ENCODE measurements around the gene GULP1.

GULP1 gene

GRCh38 chr2:188600536-188601210 is 309.0 kb downstream of the GULP1 start:
- no peaks in the 10 kb centered on the region for H3K36me3 ChIP-seq (ENCODE audit: control insufficient read depth in 2 of 2, insufficient read depth in 1 of 2, low read length in 2 of 2)
- no peak overlapping the region for H3K4me3 ChIP-seq (ENCODE audit: low read depth, low read length)
- no peaks in the 10 kb centered on the region for H3K9me3 ChIP-seq (ENCODE audit: control insufficient read depth, insufficient read depth, low read depth, low read length)
- ChIA-PET POLR2A (no interaction called here), CTCF (interaction anchor here (0.7 kb wide), 1 partner anchor 949 kb away, joined by 3 read pairs; no protein-coding TSS in a partner anchor)
- no peak for TF ChIP-seq PATZ1 (tag by site-specific recombination; IDR thresholded peaks at IDR 0.05)
- peaks cover 4% of the 10 kb centered on the region; the same call in 1 of the 2 replicates for H3K4me1 ChIP-seq (ENCODE audit: control insufficient read depth, insufficient read depth, low read length)
- H3K27ac ChIP-seq (ENCODE audit: extremely low read depth, low read depth, low read length), result no peak overlapping the region

GRCh38 chr2:188601391-188601790 is 309.7 kb downstream of the GULP1 start:
- ChIA-PET POLR2A (no interaction called here), CTCF (no interaction called here)
- no peaks in the 10 kb centered on the region for H3K36me3 ChIP-seq (ENCODE audit: control insufficient read depth in 2 of 2, insufficient read depth in 1 of 2, low read length in 2 of 2)
- H3K9me3 ChIP-seq (ENCODE audit: control insufficient read depth, insufficient read depth, low read depth, low read length), result no peaks in the 10 kb centered on the region
- TF ChIP-seq RBAK (tag by site-specific recombination; IDR thresholded peaks at IDR 0.05) (no peak), ZNF239 (tag by site-specific recombination; IDR thresholded peaks at IDR 0.05) (no peak), ZNF558 (tag by site-specific recombination; IDR thresholded peaks at IDR 0.05) (no peak), ZFP41 (tag by site-specific recombination; IDR thresholded peaks at IDR 0.05; ENCODE audit: borderline replicate concordance) (no peak), KLF9 (tag by site-specific recombination; IDR thresholded peaks at IDR 0.05; ENCODE audit: low read depth) (no peak), ZNF404 (tag by site-specific recombination; IDR thresholded peaks at IDR 0.05) (no peak), ZNF48 (tag by site-specific recombination; IDR thresholded peaks at IDR 0.05) (no peak), ZNF654 (tag by site-specific recombination; IDR thresholded peaks at IDR 0.05; ENCODE audit: low read depth) (no peak), ZNF560 (tag by site-specific recombination; IDR thresholded peaks at IDR 0.05; ENCODE audit: borderline replicate concordance) (no peak), ZNF510 (tag by site-specific recombination; IDR thresholded peaks at IDR 0.05; ENCODE audit: insufficient replicate concordance) (no peak), ZNF837 (tag by site-specific recombination; IDR thresholded peaks at IDR 0.05) (no peak), ZBTB26 (tag by site-specific recombination; optimal IDR thresholded peaks at IDR 0.05) (no peak), SCRT1 (tag by site-specific recombination; IDR thresholded peaks at IDR 0.05; ENCODE audit: borderline replicate concordance) (no peak), ZNF341 (tag by site-specific recombination; IDR thresholded peaks at IDR 0.05; ENCODE audit: low read depth) (no peak), ZNF214 (tag by site-specific recombination; IDR thresholded peaks at IDR 0.05; ENCODE audit: borderline replicate concordance) (no peak), ZNF423 (tag by site-specific recombination; IDR thresholded peaks at IDR 0.05) (no peak), ZNF121 (tag by site-specific recombination; IDR thresholded peaks at IDR 0.05) (no peak), ZNF544 (tag by site-specific recombination; IDR thresholded peaks at IDR 0.05) (no peak), KLF7 (tag by site-specific recombination; IDR thresholded peaks at IDR 0.05; ENCODE audit: borderline replicate concordance) (no peak), ZBTB7A (tag by site-specific recombination; IDR thresholded peaks at IDR 0.05; ENCODE audit: low read depth) (no peak)
- H3K27ac ChIP-seq (ENCODE audit: extremely low read depth, low read depth, low read length), result no peak overlapping the region
- H3K4me1 ChIP-seq (ENCODE audit: control insufficient read depth, insufficient read depth, low read length), result peaks cover 4% of the 10 kb centered on the region; the same call in 1 of the 2 replicates
- no peak overlapping the region for H3K4me3 ChIP-seq (ENCODE audit: low read depth, low read length)

Measured in HEK293 (cell line).